ENCODE data around the gene ZNHIT6. TPM values are rescaled to one million over a fixed set of nuclear protein-coding genes. Genes with fewer than 3 reads are reported as not detected.

ZNHIT6 gene
- total and polyA plus RNA-seq, 2 donors (not counting 3 experiments of a cell fraction or from before 2014, with no cell fraction given) = 7.3 to 18.8 TPM

- no peaks in the 10 kb centered on the region for H4K20me1 ChIP-seq (replicated peaks; ENCODE audit: control insufficient read depth, extremely low read depth, insufficient read depth, low read length)
- H3K9me3 ChIP-seq (replicated peaks; ENCODE audit: control insufficient read depth, insufficient read depth, low read length) = no peaks in the 10 kb centered on the region
- ChIA-PET POLR2A (no interaction called here), CTCF (interaction anchor here (0.8 kb wide), 1 partner anchor 27 kb away, joined by 3 read pairs; the partner anchor contains the start of gene ZNHIT6)
- H2AFZ ChIP-seq (ENCODE audit: low read depth, low read length) = no peak overlapping the region
- FAIRE-seq = no peak
- no peak overlapping the region for H3K9ac ChIP-seq (replicated peaks; ENCODE audit: extremely low read depth, insufficient read depth, low read length)
- BruUV-seq (replicated peaks) = no TSS peak
- DNase-seq (ENCODE audit: low read depth, low spot score) = no peak
- H3K36me3 ChIP-seq (ENCODE audit: control insufficient read depth in 2 of 2, extremely low read depth in 1 of 2, insufficient read depth in 2 of 2, low read length in 2 of 2) = no peaks in the 10 kb centered on the region
- intact Hi-C loops (cut with micrococcal nuclease) (no loop called here), dilution Hi-C loops (cut with MboI; ENCODE audit: extremely low pct_ligation_motif_present, low sequenced_read_pairs) (no loop called here)
- TF ChIP-seq, protein P1, sequence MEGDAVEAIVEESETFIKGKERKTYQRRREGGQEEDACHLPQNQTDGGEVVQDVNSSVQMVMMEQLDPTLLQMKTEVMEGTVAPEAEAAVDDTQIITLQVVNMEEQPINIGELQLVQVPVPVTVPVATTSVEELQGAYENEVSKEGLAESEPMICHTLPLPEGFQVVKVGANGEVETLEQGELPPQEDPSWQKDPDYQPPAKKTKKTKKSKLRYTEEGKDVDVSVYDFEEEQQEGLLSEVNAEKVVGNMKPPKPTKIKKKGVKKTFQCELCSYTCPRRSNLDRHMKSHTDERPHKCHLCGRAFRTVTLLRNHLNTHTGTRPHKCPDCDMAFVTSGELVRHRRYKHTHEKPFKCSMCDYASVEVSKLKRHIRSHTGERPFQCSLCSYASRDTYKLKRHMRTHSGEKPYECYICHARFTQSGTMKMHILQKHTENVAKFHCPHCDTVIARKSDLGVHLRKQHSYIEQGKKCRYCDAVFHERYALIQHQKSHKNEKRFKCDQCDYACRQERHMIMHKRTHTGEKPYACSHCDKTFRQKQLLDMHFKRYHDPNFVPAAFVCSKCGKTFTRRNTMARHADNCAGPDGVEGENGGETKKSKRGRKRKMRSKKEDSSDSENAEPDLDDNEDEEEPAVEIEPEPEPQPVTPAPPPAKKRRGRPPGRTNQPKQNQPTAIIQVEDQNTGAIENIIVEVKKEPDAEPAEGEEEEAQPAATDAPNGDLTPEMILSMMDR (IDR thresholded peaks at IDR 0.05; ENCODE audit: extremely low read depth in 1 of 2, insufficient read depth in 1 of 2, low read depth in 1 of 2, low read length in 2 of 2) = no peak
- no peak for TF ChIP-seq EZH2 (IDR thresholded peaks at IDR 0.05; ENCODE audit: borderline replicate concordance, low read depth, low read length, severe bottlenecking)
- no peak for TF ChIP-seq JUN (IDR thresholded peaks at IDR 0.05; ENCODE audit: borderline replicate concordance, insufficient read depth, insufficient read length, low read depth)
- TF ChIP-seq FOS (IDR thresholded peaks at IDR 0.05; ENCODE audit: borderline replicate concordance, insufficient read depth, low read length) = no peak
- TF ChIP-seq, protein P2, sequence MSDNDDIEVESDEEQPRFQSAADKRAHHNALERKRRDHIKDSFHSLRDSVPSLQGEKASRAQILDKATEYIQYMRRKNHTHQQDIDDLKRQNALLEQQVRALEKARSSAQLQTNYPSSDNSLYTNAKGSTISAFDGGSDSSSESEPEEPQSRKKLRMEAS (IDR thresholded peaks at IDR 0.05; ENCODE audit: insufficient read depth, insufficient read length) = no peak
- TF ChIP-seq POLR2A (IDR thresholded peaks at IDR 0.05; ENCODE audit: low read depth, low read length) = no peak
- TF ChIP-seq MYC (IDR thresholded peaks at IDR 0.05; ENCODE audit: low read depth, low read length) = no peak
- no peak for TF ChIP-seq GATA2 (IDR thresholded peaks at IDR 0.05; ENCODE audit: insufficient read depth, insufficient read length, low read depth, low read length)
- no peak for TF ChIP-seq POLR2AphosphoS5 (IDR thresholded peaks at IDR 0.05; ENCODE audit: insufficient read depth, low read depth, low read length)
- H3K79me2 ChIP-seq (ENCODE audit: control insufficient read depth, insufficient read depth, low read length) = no peaks in the 10 kb centered on the region
- no peak overlapping the region for H3K27ac ChIP-seq (ENCODE audit: insufficient read depth, low read depth, low read length)
- no peaks in the 10 kb centered on the region for H3K9me1 ChIP-seq (replicated peaks; ENCODE audit: control insufficient read depth, extremely low read depth, insufficient read depth, low read length)
- H3K4me2 ChIP-seq (ENCODE audit: insufficient read depth, low read length) = no peak overlapping the region
- H3K4me1 ChIP-seq (ENCODE audit: control insufficient read depth, extremely low read depth, insufficient read depth, low read length) = no peaks in the 10 kb centered on the region
- H3K4me3 ChIP-seq (replicated peaks in 1 of 3; ENCODE audit: insufficient read depth in 1 of 3, low read depth in 1 of 3, low read length in 3 of 3) = no peak overlapping the region
- peaks cover 2 to 8% of the 10 kb centered on the region in 2 experiments for H3K27me3 ChIP-seq (ENCODE audit: control insufficient read depth in 2 of 2, insufficient read depth in 2 of 2, low read length in 2 of 2)
Measured at GRCh38 chr1:85734931-85735330, 26.7 kb upstream of the ZNHIT6 start.
